HCT116 (cell line): Measurements from ENCODE around the gene KCND3.

Source experiments
- CBX3 ChIP-seq: IDR thresholded peaks from 2 replicates; pipeline ENCODE4 v1.6.1; 2012; ENCODE audit warnings: low read depth
- CTCF ChIP-seq, 3 experiments: fragments of 200-600 bp in 1 of 3; sonication (generic) in 1 of 3; IDR thresholded peaks in 2 of 3; conservative IDR thresholded peaks in 1 of 3; 2 replicates each; pipeline ENCODE4 v1.5.1; 2012 to 2017; ENCODE audit warnings: low read depth in 2 of 3, low read length in 2 of 3, antibody characterized with exemption in 1 of 3, borderline replicate concordance in 1 of 3, control low read depth in 1 of 3, mild to moderate bottlenecking in 1 of 3, mixed read lengths in 1 of 3, mixed run types in 1 of 3, moderate library complexity in 1 of 3; ENCODE audit not compliant: insufficient read depth in 1 of 3
- EGR1 ChIP-seq: IDR thresholded peaks from 2 replicates; pipeline ENCODE4 v1.6.1; 2012; ENCODE audit warnings: low read depth
- EZH2 ChIP-seq: fragments of 200-600 bp; sonication (generic); IDR thresholded peaks from 2 replicates; pipeline ENCODE4 v1.6.1; 2017; ENCODE audit warnings: antibody characterized with exemption, mixed run types
- MAX ChIP-seq: IDR thresholded peaks from 2 replicates; pipeline ENCODE4 v1.6.1; 2012
- POLR2A ChIP-seq: IDR thresholded peaks from 2 replicates; pipeline ENCODE4 v1.7.0; 2011; ENCODE audit warnings: borderline replicate concordance; ENCODE audit not compliant: insufficient read depth, insufficient read length; ENCODE audit errors: extremely low read depth
- POLR2AphosphoS5 ChIP-seq: IDR thresholded peaks from 2 replicates; pipeline ENCODE4 v1.6.1; 2011; ENCODE audit warnings: mild to moderate bottlenecking, low read depth, low read length, moderate library complexity
- RAD21 ChIP-seq: IDR thresholded peaks from 2 replicates; pipeline ENCODE4 v1.6.1; 2012; ENCODE audit warnings: low read depth, mild to moderate bottlenecking
- TCF7L2 ChIP-seq: IDR thresholded peaks from 2 replicates; pipeline ENCODE4 v1.7.0; 2011; ENCODE audit warnings: borderline replicate concordance, inconsistent platforms; ENCODE audit not compliant: insufficient read depth, insufficient read length; ENCODE audit errors: extremely low read depth
- YY1 ChIP-seq: IDR thresholded peaks from 2 replicates; pipeline ENCODE4 v1.6.1; 2011; ENCODE audit warnings: low read length, low read depth, moderate library complexity, mild to moderate bottlenecking; ENCODE audit not compliant: insufficient replicate concordance; ENCODE audit errors: extremely low read depth
- ZBTB33 ChIP-seq: IDR thresholded peaks from 2 replicates; pipeline ENCODE4 v1.6.1; 2011; ENCODE audit warnings: mild to moderate bottlenecking, low read length, moderate library complexity; ENCODE audit not compliant: insufficient replicate concordance; ENCODE audit errors: extremely low read depth
- ZNF274 ChIP-seq: fragments of 200-500 bp; sonication (Bioruptor generic); IDR thresholded peaks from 2 replicates; pipeline ENCODE4 v1.6.1; 2014; ENCODE audit warnings: mild to moderate bottlenecking, low read depth, low read length, inconsistent platforms
- TF ChIP-seq, protein P1 (sequence below): IDR thresholded peaks from 2 replicates; pipeline ENCODE4 v1.6.1; 2012

DNA sequence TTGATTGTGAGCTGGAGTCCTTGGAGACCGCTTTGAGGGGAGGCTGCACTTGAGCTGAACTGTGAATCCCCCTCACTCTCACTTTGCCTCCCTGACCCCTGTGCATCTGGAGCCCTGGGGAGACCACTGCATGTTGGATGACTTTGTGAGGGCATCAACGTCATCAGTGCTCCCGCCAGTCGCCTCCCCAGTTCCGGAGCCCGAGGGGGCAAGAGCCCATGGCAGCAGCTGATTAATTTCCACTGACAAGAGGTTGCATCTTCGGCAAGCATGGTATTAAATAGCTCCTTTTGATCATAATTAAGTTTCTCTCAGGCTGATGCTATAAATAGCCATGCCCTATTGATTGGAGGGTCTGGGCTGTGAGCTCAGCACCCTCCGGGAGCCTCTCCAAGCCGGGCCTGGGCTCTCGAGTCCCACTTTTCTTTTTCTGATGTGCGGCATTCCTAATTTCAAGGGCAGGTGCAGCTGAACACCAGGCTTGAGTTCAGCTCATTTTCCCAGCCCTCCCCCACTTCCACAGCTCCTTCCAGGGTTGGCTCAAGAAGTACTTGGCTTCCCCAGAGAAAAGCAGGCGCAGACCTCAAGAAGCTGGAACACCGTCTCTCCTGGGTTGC, 33.2 kb downstream of the KCND3 start:
- TF ChIP-seq CTCF (IDR thresholded peaks at IDR 0.05 in 2 of 3, conservative IDR thresholded peaks at IDR 0.05 in 1 of 3; ENCODE audit: borderline replicate concordance in 1 of 3, insufficient read depth in 1 of 3, low read depth in 2 of 3, low read length in 2 of 3): no peak
- no peak for TF ChIP-seq CBX3
- TF ChIP-seq YY1: no peak
- TF ChIP-seq, protein P1, sequence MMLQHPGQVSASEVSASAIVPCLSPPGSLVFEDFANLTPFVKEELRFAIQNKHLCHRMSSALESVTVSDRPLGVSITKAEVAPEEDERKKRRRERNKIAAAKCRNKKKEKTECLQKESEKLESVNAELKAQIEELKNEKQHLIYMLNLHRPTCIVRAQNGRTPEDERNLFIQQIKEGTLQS: no peak
- TF ChIP-seq RAD21: no peak
- TF ChIP-seq EZH2: no peak
- TF ChIP-seq POLR2A: no peak
- TF ChIP-seq TCF7L2: no peak
- no peak for TF ChIP-seq ZNF274
- TF ChIP-seq EGR1: no peak
- TF ChIP-seq MAX: no peak
- TF ChIP-seq POLR2AphosphoS5: no peak
- TF ChIP-seq ZBTB33: no peak
